T-helper 9 cell (primary cell): ENCODE data around the gene FAIM2.
A peak's percentile ranks its signal among the peaks of the same experiment; 100 is the strongest.
"Not testable (repeated sequence)": the region's sequence is repeated elsewhere in the genome, so short reads cannot be mapped to it uniquely, and the experiment has no call there.

Experiments
- DNase-seq: peaks from one replicate; pipeline ENCODE4 v3.0.0-alpha.2; 2020

FAIM2 gene

GRCh38 chr12:49860921-49861320 lies 42.8 kb downstream of the FAIM2 start:
- DNase-seq, result not testable (repeated sequence)

- DNase-seq, result not testable (repeated sequence)
Observed at GRCh38 chr12:49855890-49856289, 47.8 kb downstream of the FAIM2 start.

GRCh38 chr12:49854976-49855375 lies 48.7 kb downstream of the FAIM2 start:
- DNase-seq, result no peak

GRCh38 chr12:49853671-49854070 lies 50.0 kb downstream of the FAIM2 start:
- no peak for DNase-seq

DNA sequence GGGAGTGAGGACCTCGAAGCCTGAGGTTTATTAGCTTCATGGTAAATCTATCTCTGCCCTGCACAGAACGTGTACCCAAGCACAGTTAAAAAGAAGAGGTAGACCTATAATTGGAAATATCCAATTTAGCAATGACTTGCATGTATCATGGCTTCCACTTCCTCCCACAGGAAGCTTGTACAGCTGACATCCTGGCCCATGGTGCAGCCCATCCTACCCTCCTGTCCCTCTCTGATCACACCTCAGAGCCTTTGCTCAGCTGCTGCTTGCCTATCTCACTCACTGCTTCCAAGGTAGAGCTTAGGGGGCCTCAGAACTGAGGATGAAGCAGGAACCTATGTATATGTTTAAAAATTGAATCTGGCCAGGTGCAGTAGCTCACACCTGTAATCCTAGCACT lies 56.5 kb downstream of the FAIM2 start:
- no peak for DNase-seq

DNA sequence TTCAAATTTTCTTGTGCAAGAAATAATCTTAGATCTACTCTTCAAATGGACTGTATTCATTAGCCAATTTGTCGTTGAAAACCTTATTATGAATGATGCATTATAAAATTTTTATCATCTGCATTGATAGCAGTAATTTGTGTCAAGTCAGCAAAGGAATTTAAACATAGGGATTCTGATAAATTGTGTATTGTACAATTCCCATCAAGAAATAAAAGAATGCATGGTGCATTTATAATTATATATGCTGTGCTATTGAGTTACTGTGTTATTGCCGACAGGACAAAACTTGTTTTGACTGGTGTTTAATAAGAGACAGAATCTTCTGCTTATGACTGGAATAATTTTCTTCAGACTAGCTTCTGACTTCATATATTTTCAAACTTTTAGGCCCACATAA lies 57.7 kb downstream of the FAIM2 start:
- DNase-seq, result no peak

GRCh38 chr12:49843876-49844437 lies 59.7 kb downstream of the FAIM2 start:
- DNase-seq, result no peak

DNA sequence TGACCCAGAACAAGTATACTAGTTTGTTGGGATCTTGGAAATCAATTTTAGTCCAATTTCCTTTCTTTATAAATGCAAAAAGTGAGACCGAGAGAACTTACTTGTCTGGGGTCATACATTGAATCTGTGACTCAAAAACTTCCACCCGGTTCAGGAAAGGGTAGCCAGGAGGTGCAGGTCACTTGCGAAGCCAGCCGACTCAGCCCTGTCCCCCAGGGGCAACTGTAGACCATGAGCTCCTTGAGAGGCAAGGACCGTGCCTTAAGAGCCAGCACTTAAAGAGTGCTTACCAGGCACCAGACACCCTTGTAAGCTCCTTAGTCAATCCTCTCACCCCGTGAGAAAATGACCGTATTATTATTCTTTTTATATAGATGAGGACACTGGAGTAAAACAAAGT lies 60.3 kb downstream of the FAIM2 start:
- DNase-seq, result no peak

- peak; percentile 85 for DNase-seq
Observed at GRCh38 chr12:49842519-49843352, 61.0 kb downstream of the FAIM2 start, which contains the start of gene BCDIN3D. Gene BCDIN3D, minus strand, starts transcription at chr12:49843106. Its CDS starts 19 bp downstream, at chr12:49843087.

DNA sequence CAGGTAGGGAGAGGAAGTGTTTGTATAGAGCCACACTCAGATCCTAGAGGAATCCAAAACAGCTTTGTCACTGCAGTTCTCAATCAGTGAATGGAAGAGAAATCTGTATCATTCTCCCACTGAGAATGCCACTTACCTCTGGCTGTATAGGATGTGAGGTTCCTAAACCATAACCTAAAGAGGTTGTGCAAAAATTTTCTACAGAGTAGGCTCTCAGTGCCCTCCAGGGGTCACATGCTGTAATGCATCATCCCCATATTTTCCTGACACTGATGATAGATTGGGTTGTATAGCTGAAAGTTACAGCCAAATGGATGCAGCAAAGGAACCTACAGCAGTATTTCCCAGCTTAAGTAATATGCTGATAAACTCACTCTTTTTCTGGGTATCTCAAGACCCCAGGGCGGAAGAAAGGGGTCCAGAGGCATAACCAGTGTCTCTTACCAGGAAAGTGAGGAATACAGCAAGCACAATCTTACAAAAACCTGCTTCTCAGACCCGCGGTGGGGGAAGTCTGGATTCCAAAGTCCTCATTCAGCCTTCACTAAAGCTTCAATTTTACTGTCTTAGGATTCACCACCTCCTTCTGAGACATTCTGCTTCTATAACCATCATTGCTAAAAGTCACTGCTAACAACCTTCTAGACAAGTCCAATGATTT lies 64.6 kb downstream of the FAIM2 start:
- DNase-seq, result no peak

DNA sequence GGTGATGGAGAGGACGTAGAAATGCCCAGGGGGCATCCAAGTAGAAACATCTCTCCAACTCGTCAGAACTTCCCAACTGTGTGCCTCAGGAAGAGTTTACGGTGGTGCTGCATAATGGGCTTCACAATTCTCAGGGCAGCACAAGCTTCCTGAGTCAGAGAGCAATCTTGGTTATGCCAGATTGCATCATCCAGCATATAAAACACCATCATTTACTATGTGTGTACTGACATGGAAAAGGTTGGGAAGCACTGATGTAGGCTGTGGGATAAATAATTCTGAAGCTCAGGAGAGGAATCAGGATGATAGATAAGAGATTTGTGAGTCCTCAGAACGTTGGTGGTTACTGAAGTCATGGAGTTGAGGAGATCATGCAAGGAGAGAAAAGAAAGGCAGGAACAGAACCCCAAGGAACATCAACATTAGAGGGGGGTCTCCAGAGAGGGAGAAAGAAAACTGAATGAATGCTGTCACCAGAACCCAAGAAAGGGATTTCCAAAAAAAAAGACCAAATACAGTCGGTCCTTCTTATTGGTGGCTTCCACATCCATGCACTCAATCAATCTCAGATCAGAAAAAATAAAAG lies 70.8 kb downstream of the FAIM2 start:
- no peak for DNase-seq

DNA sequence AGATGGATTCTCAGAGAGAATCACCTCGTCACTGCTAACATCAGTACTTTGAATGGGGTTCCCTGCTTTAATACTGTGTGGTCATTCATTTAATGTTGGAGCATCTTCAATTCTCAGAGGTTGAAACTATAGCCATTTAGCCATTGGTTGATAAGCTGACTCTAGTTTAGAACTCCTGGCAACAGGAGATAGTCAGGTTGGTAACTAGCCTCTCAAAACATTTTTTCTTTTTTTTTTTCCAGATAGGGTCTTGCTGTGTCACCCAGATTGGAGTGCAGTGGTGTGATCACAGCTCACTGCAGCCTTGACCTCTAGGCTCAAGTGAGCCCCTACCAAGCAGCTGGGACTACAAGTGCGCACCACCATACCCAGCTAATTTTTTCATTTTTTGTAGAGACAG lies 72.0 kb downstream of the FAIM2 start:
- no peak for DNase-seq

GRCh38 chr12:49828133-49829091 lies 75.3 kb downstream of the FAIM2 start, which contains the start of gene NCKAP5L:
Gene NCKAP5L, minus strand, starts transcription at chr12:49828413. Its CDS starts 24,369 bp downstream, at chr12:49804044.
- DNase-seq, result peak; percentile 92

DNA sequence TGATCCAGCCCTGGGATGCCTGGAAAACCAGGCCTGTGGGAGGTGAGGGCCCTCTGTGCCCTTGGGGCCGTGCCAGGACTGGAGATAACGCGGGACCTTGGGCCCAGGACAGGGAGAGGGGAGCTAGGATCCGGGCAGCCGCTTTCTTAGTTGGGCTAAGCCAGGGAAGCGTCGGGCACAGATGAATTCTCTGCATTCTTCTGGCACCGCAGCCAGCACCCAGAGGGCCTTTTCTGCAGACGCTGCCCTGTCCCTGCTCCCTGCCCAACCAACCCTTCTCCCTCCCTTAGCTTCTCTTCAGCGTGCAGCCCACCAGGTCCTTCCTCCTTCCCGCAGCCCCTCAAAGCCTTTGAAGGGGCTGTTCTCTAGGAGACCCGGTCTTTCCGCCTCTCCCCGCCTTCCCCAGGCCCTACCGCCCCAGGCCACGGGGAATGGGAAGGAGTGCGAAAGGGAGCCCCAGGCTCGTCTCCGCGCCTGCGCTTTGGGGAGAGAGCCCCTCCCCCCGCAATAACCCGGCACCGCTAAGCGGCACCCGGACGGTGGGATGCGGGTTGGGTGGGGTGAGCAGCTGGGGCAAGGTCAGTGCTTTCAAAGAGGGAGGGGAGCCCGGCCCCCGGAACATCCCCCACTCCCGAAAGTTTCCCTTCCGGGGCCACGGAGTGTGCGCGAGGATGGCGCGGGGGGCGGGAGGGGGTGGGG lies 76.2 kb downstream of the FAIM2 start:
- peak; percentile 31 for DNase-seq

DNA sequence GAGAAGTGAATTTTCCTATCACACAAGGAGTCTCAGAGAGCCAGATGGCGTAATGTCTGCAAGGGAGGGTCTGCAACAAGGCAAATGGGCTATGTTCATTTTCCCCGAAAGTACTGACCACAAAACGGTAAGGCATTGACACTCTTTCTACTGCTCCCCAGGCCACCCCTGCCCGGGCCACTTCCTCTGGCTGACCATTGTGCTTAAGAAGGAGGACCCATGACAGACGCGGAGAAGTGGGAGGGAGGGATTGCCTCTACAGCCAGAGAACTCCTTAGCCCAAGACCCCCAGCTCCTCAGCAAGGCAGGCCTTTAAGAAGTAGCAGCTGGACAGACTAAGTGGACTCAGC lies 76.7 kb downstream of the FAIM2 start:
- no peak for DNase-seq

DNA sequence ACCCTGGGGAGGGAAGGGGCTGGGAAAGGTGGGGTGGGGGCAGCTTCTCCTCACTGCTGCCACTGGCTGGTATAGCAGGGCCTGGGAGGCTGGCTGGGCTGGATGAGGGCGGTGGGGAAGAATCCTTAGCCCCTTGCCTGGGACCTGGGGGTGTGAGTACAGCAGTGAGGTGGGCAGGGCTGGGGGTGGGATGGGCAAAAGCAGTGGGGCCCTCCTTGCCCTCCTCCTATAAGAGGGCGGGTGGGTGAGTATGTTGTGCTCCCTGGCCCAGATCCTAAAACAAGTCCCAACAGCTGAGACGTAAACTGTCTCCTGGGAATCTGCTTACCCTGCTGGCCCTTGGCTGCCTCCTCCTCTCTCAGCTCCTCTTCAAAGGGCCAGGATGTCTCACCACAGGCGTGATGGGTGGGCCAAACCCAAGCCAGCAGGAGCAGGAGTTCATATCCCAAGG lies 77.7 kb downstream of the FAIM2 start:
- no peak for DNase-seq

DNA sequence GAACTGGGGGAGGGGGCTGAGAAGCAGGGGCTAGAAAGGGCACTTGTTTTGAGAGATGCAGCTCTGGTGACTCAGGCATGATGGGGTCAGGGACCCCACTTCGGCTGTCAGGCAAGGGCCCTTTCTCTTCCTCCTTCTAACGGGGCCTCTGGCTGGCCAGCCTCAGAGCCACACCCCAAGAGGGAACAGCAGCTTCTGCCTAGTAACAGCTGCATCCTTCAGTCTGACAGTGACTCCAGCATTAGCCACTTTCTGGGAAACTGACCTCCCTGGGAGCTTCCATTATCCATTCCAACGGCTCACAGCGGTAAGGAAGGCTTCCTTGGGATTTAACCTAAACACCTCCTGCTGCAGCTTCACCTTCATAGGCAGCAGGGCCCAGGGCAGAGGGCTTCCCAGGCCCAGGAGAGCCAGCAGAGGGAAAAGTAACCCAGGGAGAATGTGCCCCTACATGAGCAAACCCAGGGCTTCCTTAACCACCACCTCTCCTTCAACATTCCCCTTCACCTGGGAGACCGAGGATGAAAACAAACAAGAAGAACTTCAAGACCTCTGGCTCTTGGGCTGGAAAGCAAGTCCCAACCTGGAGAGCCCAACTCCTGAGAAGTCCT lies 78.2 kb downstream of the FAIM2 start:
- DNase-seq, result no peak

DNA sequence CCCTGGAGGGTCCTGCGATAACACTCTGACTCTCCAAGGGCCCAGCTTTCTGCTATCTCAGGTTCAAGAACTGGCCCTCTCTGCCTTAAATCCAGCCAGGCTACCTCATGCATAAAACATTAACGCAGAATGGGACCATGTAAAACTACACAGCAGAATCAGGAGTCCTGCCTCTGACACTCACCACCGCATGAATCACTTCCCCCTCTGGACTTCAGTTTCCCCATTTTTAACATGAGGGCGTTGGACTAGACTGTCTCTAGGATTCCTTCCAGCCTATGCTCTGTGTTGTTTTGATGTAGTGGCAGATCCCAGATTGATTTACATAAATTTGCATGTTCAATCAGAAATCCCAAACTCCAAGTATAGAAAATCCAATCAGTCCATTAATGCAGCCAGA lies 78.8 kb downstream of the FAIM2 start:
- no peak for DNase-seq

DNA sequence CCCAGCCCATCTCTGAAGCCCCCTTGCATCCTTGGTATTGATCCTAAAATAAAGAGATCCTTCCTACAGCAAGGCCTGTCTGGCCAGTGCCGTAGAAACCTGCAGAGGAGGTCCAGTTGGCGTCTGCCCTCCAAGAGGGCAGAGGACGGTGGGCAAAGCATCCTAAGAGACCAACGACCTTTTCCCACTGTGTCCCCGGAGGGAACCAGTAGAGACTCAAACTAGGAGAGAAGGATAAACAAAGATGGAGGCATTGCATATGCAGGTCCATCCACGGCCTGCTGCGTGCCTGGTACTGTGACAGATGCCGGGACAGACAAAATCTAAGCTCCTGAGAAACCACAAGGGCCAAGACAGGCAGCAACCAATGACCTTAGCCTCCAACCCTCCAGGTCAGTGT lies 79.3 kb downstream of the FAIM2 start:
- DNase-seq, result no peak

GRCh38 chr12:49823951-49824350 lies 79.7 kb downstream of the FAIM2 start:
- DNase-seq, result no peak

- no peak for DNase-seq
Observed at GRCh38 chr12:49823350-49823749, 80.3 kb downstream of the FAIM2 start.
